Ovary (tissue), 3 donors: Measurements from ENCODE around the gene SEMA6C.

Experiments
- EP300 ChIP-seq: sonication (generic); formaldehyde crosslinking; IDR thresholded peaks from one replicate; pipeline ENCODE4 v1.6.1; 2017; ENCODE audit warnings: antibody characterized with exemption
- POLR2A ChIP-seq: fragments of 450-650 bp; IDR thresholded peaks from one replicate; pipeline ENCODE4 v1.6.1; 2017; ENCODE audit warnings: antibody characterized with exemption, mild to moderate bottlenecking, moderate library complexity
- TF ChIP-seq, protein P1 (sequence below), 3 donors: fragments of 450-650 bp in 2 of 3; fragments of 200-600 bp in 1 of 3; IDR thresholded peaks; one replicate each; pipeline versions ENCODE4 v1.5.1 to v1.8.0; 2016 to 2022; ENCODE audit warnings: antibody characterized with exemption in 3 of 3, mild to moderate bottlenecking in 1 of 3
- donor health status: DM: no; HTN: no; CAD: no.

- no peak for TF ChIP-seq POLR2A
- TF ChIP-seq, protein P1, sequence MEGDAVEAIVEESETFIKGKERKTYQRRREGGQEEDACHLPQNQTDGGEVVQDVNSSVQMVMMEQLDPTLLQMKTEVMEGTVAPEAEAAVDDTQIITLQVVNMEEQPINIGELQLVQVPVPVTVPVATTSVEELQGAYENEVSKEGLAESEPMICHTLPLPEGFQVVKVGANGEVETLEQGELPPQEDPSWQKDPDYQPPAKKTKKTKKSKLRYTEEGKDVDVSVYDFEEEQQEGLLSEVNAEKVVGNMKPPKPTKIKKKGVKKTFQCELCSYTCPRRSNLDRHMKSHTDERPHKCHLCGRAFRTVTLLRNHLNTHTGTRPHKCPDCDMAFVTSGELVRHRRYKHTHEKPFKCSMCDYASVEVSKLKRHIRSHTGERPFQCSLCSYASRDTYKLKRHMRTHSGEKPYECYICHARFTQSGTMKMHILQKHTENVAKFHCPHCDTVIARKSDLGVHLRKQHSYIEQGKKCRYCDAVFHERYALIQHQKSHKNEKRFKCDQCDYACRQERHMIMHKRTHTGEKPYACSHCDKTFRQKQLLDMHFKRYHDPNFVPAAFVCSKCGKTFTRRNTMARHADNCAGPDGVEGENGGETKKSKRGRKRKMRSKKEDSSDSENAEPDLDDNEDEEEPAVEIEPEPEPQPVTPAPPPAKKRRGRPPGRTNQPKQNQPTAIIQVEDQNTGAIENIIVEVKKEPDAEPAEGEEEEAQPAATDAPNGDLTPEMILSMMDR (IDR thresholded peaks at IDR 0.05), result no peak
- TF ChIP-seq EP300, result no peak
Observed at GRCh38 chr1:151108331-151108730, 38.1 kb downstream of the SEMA6C start.
